Psoas muscle (tissue), 8 donors: ENCODE measurements around the gene ESPN. TPM values are rescaled to one million over a fixed set of nuclear protein-coding genes. Genes with fewer than 3 reads are reported as not detected.

Source experiments
- ATAC-seq, 4 donors: fragments of 200-7000 bp; cut with Tn5 transposase; one replicate each; pipeline ENCODE4 v1.9.1; 2020; ENCODE audit warnings: moderate library complexity in 3 of 4, mild to moderate bottlenecking in 2 of 4
- DNase-seq, 2 donors: peaks; one replicate each; pipeline ENCODE4 v3.0.0-alpha.2; 2020
- H3K27ac ChIP-seq: fragments of 200-600 bp; one replicate; pipeline ENCODE4 v1.8.0; 2022
- H3K27me3 ChIP-seq, 3 donors: fragments of 200-600 bp in 1 of 3; one replicate each; pipeline versions ENCODE4 v1.6.1 to v1.8.0; 2013 to 2022; ENCODE audit warnings: low read length in 2 of 3, mild to moderate bottlenecking in 2 of 3, moderate library complexity in 1 of 3; ENCODE audit not compliant: insufficient read depth in 3 of 3
- H3K36me3 ChIP-seq, 2 donors: fragments of 200-600 bp in 1 of 2; one replicate each; pipeline versions ENCODE4 v1.6.1 to v1.8.0; 2013 to 2022; ENCODE audit warnings: low read depth in 1 of 2, mild to moderate bottlenecking in 1 of 2, moderate library complexity in 1 of 2; ENCODE audit not compliant: insufficient read depth in 1 of 2
- H3K4me1 ChIP-seq: fragments of 200-600 bp; one replicate; pipeline ENCODE4 v1.8.0; 2022
- H3K4me3 ChIP-seq: fragments of 200-600 bp; one replicate; pipeline ENCODE4 v1.8.0; 2022; ENCODE audit warnings: mild to moderate bottlenecking
- H3K9me3 ChIP-seq: fragments of 200-600 bp; one replicate; pipeline ENCODE4 v1.8.0; 2022
- CTCF ChIP-seq: fragments of 200-600 bp; IDR thresholded peaks from one replicate; pipeline ENCODE4 v1.8.0; 2022; ENCODE audit warnings: antibody characterized with exemption
- WGBS, 3 donors: extraction: QIAGEN DNeasy Blood & Tissue Kit; methylation state at CpG; one replicate each; pipeline versions ENCODE4 v1.1.6 to v1.1.7; 2013; 5-methylcytosine and 5-hydroxymethylcytosine counted together
- intact Hi-C, 2 donors: fragments of 100-400 bp; cut with DNase I; formaldehyde crosslinking; loops; one replicate each; pipeline versions ENCODE4 v1.11.0 to v1.14.2; 2022
- polyA plus RNA-seq, 3 donors: library from polyadenylated mRNA; stranded (reverse); fragments of 200-250 nt; gene quantifications; one replicate each; pipeline ENCODE4 v1.2.3, GENCODE V29; 2013
- total RNA-seq, 4 donors: library from RNA; stranded (reverse); fragmentation: NEBNext Ultra II Directional in 2 of 4; extraction: Animal tissue kit (Norgen Biotek cat#: 25700) in 2 of 4; gene quantifications; one replicate each; pipeline versions ENCODE4 v1.2.1 to v1.2.4, GENCODE V29; 2021 to 2023
- donor health status: healthy with polysubstance abuse.
- donor health status: DM: no; HTN: no; CAD: no; lungs with moderate emphysema.
- donor health status: Bipolar disorder and iron deficiency.
- donor health status: healthy.
- donor health status: DM: yes; HTN: yes; CAD: no.
- donor health status: DM: no; HTN: no; CAD: no.
- donor health status: DM: no; HTN: no; CAD: no.
- donor health status: DM: yes; HTN: yes; CAD: no.

ESPN gene
- total and polyA plus RNA-seq, 7 donors = 0.12 TPM; not detected in 6

DNA sequence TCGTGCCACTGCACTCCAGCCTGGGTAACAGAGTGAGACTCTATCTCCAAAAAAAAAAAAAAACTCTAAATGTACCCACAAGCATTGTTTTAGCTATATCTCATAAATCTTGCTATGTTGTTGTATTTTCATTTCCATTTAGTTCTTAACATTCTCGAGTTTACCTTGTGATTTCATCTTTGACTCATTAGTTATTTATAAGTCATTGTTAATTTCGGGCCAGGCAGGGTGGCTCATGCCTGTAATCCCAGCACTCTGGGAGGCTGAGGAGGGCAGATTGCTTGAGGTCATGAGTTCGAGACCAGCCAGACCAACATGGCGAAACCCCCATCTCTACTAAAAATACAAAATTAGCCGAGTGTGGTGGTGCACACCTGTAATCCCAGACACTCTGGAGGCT is 16.6 kb upstream of the ESPN start:
- H3K36me3 ChIP-seq = no peaks in the 10 kb centered on the region
- intact Hi-C loops = loop anchor here in 1 of 2 donors (5.0 kb wide), 2 partner anchors 61 to 161 kb away; no protein-coding TSS in a partner anchor
- 81 to 84% (median 84%) methylated on average over 6 of the region's 6 CpGs for WGBS, 3 donors
- H3K27me3 ChIP-seq = peaks cover 0 to 12% (median 1%) of the 10 kb centered on the region in 3 donors
- H3K4me3 ChIP-seq = no peak overlapping the region
- H3K4me1 ChIP-seq = no peaks in the 10 kb centered on the region
- ATAC-seq = no peak
- no peak for TF ChIP-seq CTCF
- no peak overlapping the region for H3K27ac ChIP-seq
- no peak for DNase-seq
- no peaks in the 10 kb centered on the region for H3K9me3 ChIP-seq

DNA sequence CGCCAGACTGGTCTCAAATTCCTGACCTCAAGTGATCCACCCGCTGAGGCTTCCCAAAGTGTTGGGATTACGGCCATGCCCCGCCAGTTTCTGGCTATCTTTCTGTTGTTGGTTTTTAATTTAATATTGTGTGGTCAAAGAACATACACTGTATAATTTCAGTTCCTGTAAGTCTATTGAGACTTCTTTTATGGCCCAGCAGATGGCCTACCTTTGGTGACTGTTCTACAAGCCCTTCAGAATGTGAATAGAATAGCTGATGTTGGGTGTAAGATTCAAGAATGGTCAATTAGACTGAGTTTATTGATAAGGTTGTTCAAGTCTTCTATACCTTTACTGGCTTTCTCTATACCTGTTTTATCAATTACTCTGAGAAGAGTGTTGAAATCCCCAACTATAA is 15.5 kb upstream of the ESPN start:
- Histone ChIP-seq H3K27ac (no peak overlapping the region), H3K4me3 (no peak overlapping the region), H3K27me3 (peaks cover 0 to 20% (median 1%) of the 10 kb centered on the region in 3 donors), H3K36me3 (no peaks in the 10 kb centered on the region), H3K4me1 (no peaks in the 10 kb centered on the region), H3K9me3 (no peaks in the 10 kb centered on the region)
- intact Hi-C loops = loop anchor here in 1 of 2 donors (5.0 kb wide), 2 partner anchors 62 to 162 kb away; no protein-coding TSS in a partner anchor
- WGBS, 3 donors = 74 to 78% (median 76%) methylated on average over 4 of the region's 4 CpGs
- no peak for TF ChIP-seq CTCF
- no peak for DNase-seq
- no peak for ATAC-seq

DNA sequence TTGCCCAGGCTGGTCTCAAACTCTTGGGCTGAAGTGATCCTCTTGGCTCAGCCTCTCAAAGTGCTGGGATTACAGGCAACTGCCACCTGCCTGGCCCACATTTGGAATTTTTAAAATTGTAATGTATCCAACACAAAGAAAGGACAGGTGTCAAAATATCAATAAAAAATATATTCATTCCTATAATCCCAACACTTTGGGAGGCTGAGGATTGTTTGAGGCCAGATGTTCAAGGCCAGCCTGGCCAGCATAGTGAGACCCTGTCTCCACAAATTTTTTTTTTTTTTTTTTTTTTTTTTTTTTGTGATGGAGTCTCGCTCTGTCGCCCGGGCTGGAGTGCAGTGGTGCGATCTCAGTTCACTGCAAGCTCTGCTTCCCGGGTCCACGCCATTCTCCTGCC is 14.8 kb upstream of the ESPN start:
- no peaks in the 10 kb centered on the region for H3K9me3 ChIP-seq
- DNase-seq (no peak), ATAC-seq (no peak)
- 91 to 96% (median 92%) methylated on average over 6 of the region's 6 CpGs for WGBS, 3 donors
- H3K4me3 ChIP-seq = no peak overlapping the region
- no peak for TF ChIP-seq CTCF
- intact Hi-C loops = loop anchor here in 1 of 2 donors (5.0 kb wide), 2 partner anchors 62 to 162 kb away; no protein-coding TSS in a partner anchor
- no peaks in the 10 kb centered on the region for H3K36me3 ChIP-seq
- H3K27me3 ChIP-seq = peaks cover 0 to 27% (median 4%) of the 10 kb centered on the region in 3 donors
- H3K4me1 ChIP-seq = no peaks in the 10 kb centered on the region
- H3K27ac ChIP-seq = no peak overlapping the region

DNA sequence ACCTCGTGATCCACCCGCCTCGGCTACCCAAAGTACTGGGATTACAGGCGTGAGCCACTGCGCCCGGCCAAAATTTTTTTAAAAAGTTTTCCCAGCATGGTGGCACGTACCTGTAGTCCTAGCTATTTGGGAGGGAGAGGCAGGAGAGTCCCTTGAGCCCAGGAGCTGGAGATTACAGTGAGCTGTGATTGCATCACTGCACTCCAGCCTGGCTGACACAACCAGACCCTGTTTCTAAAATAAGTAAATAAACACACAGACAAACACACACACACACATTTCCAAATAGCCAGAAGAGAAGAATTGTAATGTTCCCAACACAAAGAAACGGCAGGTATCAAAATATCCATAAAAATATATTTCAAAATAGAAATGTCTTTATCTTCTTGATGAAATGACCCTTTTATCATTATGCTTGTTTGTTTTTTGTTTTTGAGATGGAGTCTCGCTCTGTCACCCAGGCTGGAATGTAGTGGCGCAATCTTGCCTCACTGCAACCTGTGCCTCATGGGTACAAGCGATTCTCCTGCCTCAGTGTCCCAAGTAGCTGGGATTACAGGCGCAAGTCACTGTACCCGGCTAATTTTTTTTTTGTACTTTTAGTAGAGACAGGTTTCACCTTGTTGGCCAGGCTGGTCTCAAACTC is 14.2 kb upstream of the ESPN start:
- Histone ChIP-seq H3K36me3 (no peaks in the 10 kb centered on the region), H3K4me1 (no peaks in the 10 kb centered on the region), H3K9me3 (no peaks in the 10 kb centered on the region), H3K27ac (no peak overlapping the region), H3K27me3 (peaks cover 0 to 33% (median 6%) of the 10 kb centered on the region in 3 donors), H3K4me3 (no peak overlapping the region)
- DNase-seq = no peak
- no peak for TF ChIP-seq CTCF
- ATAC-seq = no peak
- intact Hi-C loops = no loop called here
- 86 to 91% (median 87%) methylated on average over 13 of the region's 13 CpGs for WGBS, 3 donors

- no peaks in the 10 kb centered on the region for H3K4me1 ChIP-seq
- intact Hi-C loops = no loop called here
- ATAC-seq = no peak
- peaks cover 0 to 59% (median 18%) of the 10 kb centered on the region in 3 donors for H3K27me3 ChIP-seq
- no peaks in the 10 kb centered on the region for H3K9me3 ChIP-seq
- DNase-seq = no peak
- H3K27ac ChIP-seq = no peak overlapping the region
- no peak overlapping the region for H3K4me3 ChIP-seq
- no peak for TF ChIP-seq CTCF
- 74 to 82% (median 74%) methylated on average over 6 of the region's 6 CpGs for WGBS, 3 donors
- H3K36me3 ChIP-seq = no peaks in the 10 kb centered on the region
Observed at GRCh38 chr1:6412896-6413295, 11.7 kb upstream of the ESPN start.
